ENCODE data around the gene TST. TPM values are rescaled to one million over a fixed set of nuclear protein-coding genes. Genes with fewer than 3 reads are reported as not detected.

Gene TST
- total and polyA plus RNA-seq, 2 donors (not counting 1 experiment from before 2014, with no cell fraction given): 1.4 to 5.9 TPM

- no peak overlapping the region for H3K4me3 ChIP-seq (ENCODE audit: control extremely low read depth in 1 of 5, extremely low read depth in 1 of 5, insufficient read depth in 1 of 5, low read depth in 2 of 5, low read length in 4 of 5)
- ATAC-seq (ENCODE audit: low read depth) (no peak), DNase-seq (no peak)
- 96% methylated on average over 20 of the region's 22 CpGs for WGBS (ENCODE audit: insufficient coverage)
- POLR2A ChIA-PET: no interaction called here
- Mint-ChIP-seq H3K27me3 (no peaks in the 10 kb centered on the region), H3K4me3 (no peak overlapping the region), H3K4me1 (no peaks in the 10 kb centered on the region), H3K27ac (no peak overlapping the region), H3K9me3 (ENCODE audit: insufficient read depth) (no peaks in the 10 kb centered on the region)
- H3K27me3 ChIP-seq (replicated peaks in 1 of 4; ENCODE audit: control extremely low read depth in 1 of 4, control insufficient read depth in 3 of 4, insufficient read depth in 4 of 4, low read length in 3 of 4): no peaks in the 10 kb centered on the region
- no peak overlapping the region for H3K4me2 ChIP-seq (replicated peaks; ENCODE audit: low read depth, low read length, poor library complexity, severe bottlenecking)
- CTCF ChIA-PET: interaction anchor here (0.6 kb wide), 1 partner anchor 60 kb away, joined by 3 read pairs; no protein-coding TSS in a partner anchor
- no peaks in the 10 kb centered on the region for H3K9me3 ChIP-seq (ENCODE audit: control extremely low read depth in 1 of 3, control insufficient read depth in 2 of 3, insufficient read depth in 1 of 3, low read length in 2 of 3)
- H3K79me2 ChIP-seq (ENCODE audit: control insufficient read depth, insufficient read depth, low read length): no peaks in the 10 kb centered on the region
- H2AFZ ChIP-seq (ENCODE audit: insufficient read depth, low read depth, low read length, poor library complexity, severe bottlenecking): no peak overlapping the region
- TF ChIP-seq CTCF (IDR thresholded peaks at IDR 0.05): no peak
- no peak for TF ChIP-seq EZH2 (IDR thresholded peaks at IDR 0.05; ENCODE audit: borderline replicate concordance, insufficient read depth, low read depth, low read length, poor library complexity, severe bottlenecking)
- H3K36me3 ChIP-seq (replicated peaks in 1 of 2; ENCODE audit: control extremely low read depth in 1 of 2, control insufficient read depth in 1 of 2, extremely low read depth in 1 of 2, insufficient read depth in 2 of 2, low read length in 1 of 2): no peaks in the 10 kb centered on the region
- no peak overlapping the region for H3K27ac ChIP-seq (ENCODE audit: low read length in 2 of 2)
- no peaks in the 10 kb centered on the region for H3K4me1 ChIP-seq (ENCODE audit: control insufficient read depth in 2 of 2, insufficient read depth in 2 of 2, low read length in 2 of 2)
- intact Hi-C loops (cut with micrococcal nuclease): no loop called here
- no peak overlapping the region for H3K9ac ChIP-seq (ENCODE audit: low read length)
- H4K20me1 ChIP-seq (ENCODE audit: control insufficient read depth, insufficient read depth, low read length, poor library complexity, severe bottlenecking): no peaks in the 10 kb centered on the region
Measured at GRCh38 chr22:37028692-37029674, 9.7 kb upstream of the TST start.

- Histone ChIP-seq H3K79me2 (ENCODE audit: control insufficient read depth, insufficient read depth, low read length) (peaks cover under 1% of the 10 kb centered on the region), H3K27me3 (replicated peaks in 1 of 4; ENCODE audit: control extremely low read depth in 1 of 4, control insufficient read depth in 3 of 4, insufficient read depth in 4 of 4, low read length in 3 of 4) (no peaks in the 10 kb centered on the region), H3K4me2 (replicated peaks; ENCODE audit: low read depth, low read length, poor library complexity, severe bottlenecking) (no peak overlapping the region), H3K9me3 (ENCODE audit: control extremely low read depth in 1 of 3, control insufficient read depth in 2 of 3, insufficient read depth in 1 of 3, low read length in 2 of 3) (no peaks in the 10 kb centered on the region), H2AFZ (ENCODE audit: insufficient read depth, low read depth, low read length, poor library complexity, severe bottlenecking) (no peak overlapping the region), H3K9ac (ENCODE audit: low read length) (no peak overlapping the region), H3K27ac (ENCODE audit: low read length in 2 of 2) (no peak overlapping the region), H3K36me3 (replicated peaks in 1 of 2; ENCODE audit: control extremely low read depth in 1 of 2, control insufficient read depth in 1 of 2, extremely low read depth in 1 of 2, insufficient read depth in 2 of 2, low read length in 1 of 2) (no peaks in the 10 kb centered on the region), H3K4me3 (ENCODE audit: control extremely low read depth in 1 of 5, extremely low read depth in 1 of 5, insufficient read depth in 1 of 5, low read depth in 2 of 5, low read length in 4 of 5) (no peak overlapping the region), H4K20me1 (ENCODE audit: control insufficient read depth, insufficient read depth, low read length, poor library complexity, severe bottlenecking) (no peaks in the 10 kb centered on the region), H3K4me1 (ENCODE audit: control insufficient read depth in 2 of 2, insufficient read depth in 2 of 2, low read length in 2 of 2) (no peaks in the 10 kb centered on the region)
- H3K9me3 Mint-ChIP-seq (ENCODE audit: insufficient read depth): no peaks in the 10 kb centered on the region
- no peaks in the 10 kb centered on the region for H3K27me3 Mint-ChIP-seq
- CTCF ChIA-PET: no interaction called here
- intact Hi-C loops (cut with micrococcal nuclease): no loop called here
- 97% methylated on average over 7 of the region's 7 CpGs for WGBS (ENCODE audit: insufficient coverage)
- TF ChIP-seq CTCF (IDR thresholded peaks at IDR 0.05) (no peak), EZH2 (IDR thresholded peaks at IDR 0.05; ENCODE audit: borderline replicate concordance, insufficient read depth, low read depth, low read length, poor library complexity, severe bottlenecking) (no peak)
- DNase-seq: no peak
- H3K27ac Mint-ChIP-seq: no peak overlapping the region
- POLR2A ChIA-PET: no interaction called here
- H3K4me1 Mint-ChIP-seq: no peaks in the 10 kb centered on the region
- H3K4me3 Mint-ChIP-seq: no peak overlapping the region
- ATAC-seq (ENCODE audit: low read depth): no peak
Measured at GRCh38 chr22:37027556-37027955, 8.3 kb upstream of the TST start.
